DMS79 treated with DMSO at 0.1 percent for 48 hours (cell line): ENCODE measurements around the gene IFNA16.
"Not testable (repeated sequence)": the region's sequence is repeated elsewhere in the genome, so short reads cannot be mapped to it uniquely, and the experiment has no call there.

Experiments used
- DNase-seq: peaks from one replicate; lab custom pipeline; 2025; lab: John Stamatoyannopoulos, UW

Gene IFNA16

GRCh38 chr9:21194867-21195776, 22.0 kb downstream of the IFNA16 start:
- not testable (repeated sequence) for DNase-seq

- DNase-seq = not testable (repeated sequence)
These were observed 29.6 kb downstream of the IFNA16 start, which contains the start of gene IFNA4 for GRCh38 chr9:21187487-21187886. IFNA4 (minus strand) TSS chr9:21187587; CDS start chr9:21187531, 56 bp downstream.

DNA sequence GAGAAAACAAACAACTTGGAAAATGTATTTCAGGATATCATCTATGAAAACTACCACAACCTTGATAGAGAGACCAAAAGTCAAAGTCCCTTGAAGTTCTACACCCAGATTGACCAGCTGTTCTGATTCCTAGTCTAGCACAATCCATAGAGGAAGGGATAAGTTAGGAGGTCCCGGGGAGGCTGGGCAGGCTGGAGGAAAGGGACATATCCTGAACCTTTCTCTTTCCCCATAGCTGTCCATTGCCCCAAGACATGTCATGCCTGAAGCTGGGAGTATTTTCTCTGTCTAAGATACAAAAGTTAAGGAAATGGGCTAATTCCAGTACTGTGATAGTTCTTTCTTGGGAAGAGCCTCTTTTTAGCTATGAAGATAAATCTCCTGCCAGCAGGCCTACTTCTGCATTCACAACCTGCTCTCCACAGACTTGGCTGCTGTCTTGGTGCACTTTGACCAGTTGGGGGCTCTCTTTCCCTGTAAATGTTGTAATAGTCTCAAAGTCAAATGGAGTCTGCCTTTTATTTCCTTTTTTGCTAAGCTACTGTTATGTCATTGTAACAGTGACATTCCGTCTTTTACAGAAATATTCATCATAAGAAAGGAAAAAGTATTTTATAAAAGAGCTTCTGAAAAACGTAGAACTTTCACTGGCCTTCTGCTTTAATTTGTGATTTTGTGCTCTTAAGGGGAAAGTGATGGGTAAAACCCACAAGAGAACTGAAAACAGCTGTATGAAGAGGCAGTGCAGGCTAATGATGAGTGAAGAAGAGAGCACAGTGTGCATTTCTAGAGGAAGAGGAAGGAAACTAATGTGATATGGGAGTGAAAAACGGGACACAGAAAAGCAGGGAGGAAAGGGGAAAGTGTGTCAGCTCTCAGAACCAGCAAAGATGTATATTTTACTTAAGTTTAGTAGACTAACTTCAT, 34.0 kb downstream of the IFNA16 start:
- DNase-seq = not testable (repeated sequence)

DNA sequence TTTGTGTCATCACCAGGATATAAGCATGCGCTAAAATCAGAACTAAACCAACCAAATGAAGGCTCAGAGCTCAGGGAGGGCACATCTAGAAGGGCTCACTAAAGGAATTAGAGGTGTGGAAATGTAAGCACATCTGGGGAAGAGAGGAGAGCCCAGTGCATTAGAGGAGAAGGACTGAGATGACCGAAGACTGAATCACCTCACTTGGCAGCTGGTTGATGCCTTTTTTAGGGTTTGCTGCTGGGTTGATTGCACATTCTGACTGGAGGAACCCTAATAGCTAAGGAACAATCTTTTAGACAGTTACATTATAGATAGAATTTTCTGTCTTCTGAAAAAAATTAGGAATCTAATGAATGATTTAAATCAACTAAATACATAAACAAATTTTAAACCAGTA, 42.4 kb downstream of the IFNA16 start:
- DNase-seq = no peak

DNA sequence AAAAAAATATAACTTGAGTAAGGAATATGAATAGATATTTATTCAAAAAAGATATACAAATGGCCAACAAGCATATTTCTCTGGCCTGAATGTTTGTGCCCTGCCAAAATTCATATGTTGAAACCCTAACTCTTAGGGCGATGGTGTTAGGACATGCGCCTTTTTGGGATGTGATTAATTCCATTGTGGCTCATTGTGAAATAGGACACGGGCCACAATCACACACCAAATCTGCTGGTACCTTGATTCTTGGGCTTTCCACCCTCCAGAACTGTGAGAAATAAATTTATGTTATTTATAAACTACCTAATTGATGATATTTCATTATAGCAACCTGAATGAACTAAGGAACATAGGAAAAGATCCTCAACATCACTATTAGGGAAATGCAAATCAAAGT, 45.0 kb downstream of the IFNA16 start:
- DNase-seq = no peak

GRCh38 chr9:21171351-21171750, 45.8 kb downstream of the IFNA16 start:
- no peak for DNase-seq

DNA sequence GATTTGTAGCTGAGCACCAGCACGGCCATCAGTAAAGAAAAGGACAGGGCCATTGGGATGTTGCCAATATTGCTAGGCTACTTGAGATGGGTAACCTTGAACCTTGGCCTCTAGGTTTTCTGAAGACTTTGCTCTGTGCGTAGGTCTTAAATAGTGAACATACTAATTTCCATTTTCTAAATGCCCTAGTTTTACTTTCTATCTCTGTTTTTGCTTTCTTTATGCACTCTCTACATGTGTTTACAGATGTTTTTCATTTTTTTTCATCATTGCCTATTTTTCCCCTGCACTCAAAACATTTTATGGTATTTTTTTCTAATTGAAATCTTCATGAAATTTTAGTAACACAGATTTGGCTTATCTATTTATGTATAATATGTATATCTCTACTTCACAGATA, 50.6 kb downstream of the IFNA16 start, which contains the start of gene IFNA21:
Gene IFNA21, minus strand, starts transcription at position 101 of the 400 bp plus-strand sequence. Its CDS starts 48 bp downstream, at position 53.
- DNase-seq = not testable (repeated sequence)
